Pancreas (tissue), 10 donors: ENCODE measurements around the gene MT4. TPM values are rescaled to one million over a fixed set of nuclear protein-coding genes. Genes with fewer than 3 reads are reported as not detected.
A peak's percentile ranks its signal among the peaks of the same experiment; 100 is the strongest.

Source experiments
- ATAC-seq, 4 donors: fragments of 200-7000 bp; cut with Tn5 transposase; one replicate each; pipeline versions ENCODE4 v1.8.0 to v1.9.1; 2020; ENCODE audit warnings: mild to moderate bottlenecking in 4 of 4, moderate library complexity in 4 of 4
- DNase-seq, 6 donors: peaks; one replicate each; pipeline ENCODE4 v3.0.0-alpha.2; 2020
- FAIRE-seq: peaks from 2 replicates; lab custom pipeline; 2012; peaks lifted over from hg19 to GRCh38; lab: Jason Lieb, UNC
- H3K27ac ChIP-seq, 4 donors: fragments of 200-600 bp; sonication (generic); 1 replicate in 3 of 4; 2 replicates in 1 of 4; pipeline versions ENCODE4 v1.5.0 to v1.8.0; 2020
- H3K27me3 ChIP-seq, 4 donors: fragments of 200-600 bp; one replicate each; pipeline ENCODE4 v1.8.0; 2021
- H3K36me3 ChIP-seq, 3 donors: fragments of 200-600 bp; sonication (generic) in 1 of 3; one replicate each; pipeline versions ENCODE4 v1.5.0 to v1.8.0; 2020 to 2021
- H3K4me1 ChIP-seq, 3 donors: fragments of 200-600 bp; one replicate each; pipeline ENCODE4 v1.8.0; 2021
- H3K4me3 ChIP-seq, 4 donors: fragments of 200-600 bp; sonication (generic) in 2 of 4; one replicate each; pipeline versions ENCODE4 v1.5.0 to v1.8.0; 2020 to 2021
- H3K9me3 ChIP-seq, 4 donors: fragments of 200-600 bp; one replicate each; pipeline ENCODE4 v1.8.0; 2021
- CTCF ChIP-seq, 4 donors: fragments of 200-600 bp; sonication (generic) in 3 of 4; IDR thresholded peaks; one replicate each; pipeline versions ENCODE4 v1.5.0 to v1.8.0; 2021; ENCODE audit warnings: antibody characterized with exemption in 4 of 4
- WGBS, 2 donors: extraction: QIAGEN DNeasy Blood & Tissue Kit; methylation state at CpG; one replicate each; pipeline ENCODE4 v1.1.7; 2013; 5-methylcytosine and 5-hydroxymethylcytosine counted together
- intact Hi-C, 3 donors: fragments of 100-400 bp; cut with DNase I; formaldehyde crosslinking; loops; one replicate each; pipeline versions ENCODE4 v1.11.1 to v1.14.2; 2022
- polyA plus RNA-seq, 2 donors: library from polyadenylated mRNA; stranded (reverse); fragments of 200-250 nt; gene quantifications; one replicate each; pipeline ENCODE4 v1.2.3, GENCODE V29; 2013
- total RNA-seq, 6 donors: library from RNA; stranded (reverse); fragmentation: NEBNext Ultra II Directional in 4 of 6; extraction: Animal tissue kit (Norgen Biotek cat#: 25700) in 4 of 6; gene quantifications; one replicate each; pipeline versions ENCODE4 v1.2.1 to v1.2.4, GENCODE V29; 2021 to 2023
- donor health status: healthy with polysubstance abuse.
- donor health status: DM: no; HTN: no; CAD: no; lungs with moderate emphysema.
- donor health status: DM: no; HTN: no; CAD: no.
- donor health status: control.
- donor health status: control.
- donor health status: Bipolar disorder and iron deficiency.
- donor health status: DM: yes; HTN: yes; CAD: no.
- donor health status: DM: no; HTN: no; CAD: no.
- donor health status: DM: no; HTN: no; CAD: no.
- donor health status: DM: yes; HTN: yes; CAD: no.

The MT4 gene
- total and polyA plus RNA-seq, 8 donors, result not detected

DNA sequence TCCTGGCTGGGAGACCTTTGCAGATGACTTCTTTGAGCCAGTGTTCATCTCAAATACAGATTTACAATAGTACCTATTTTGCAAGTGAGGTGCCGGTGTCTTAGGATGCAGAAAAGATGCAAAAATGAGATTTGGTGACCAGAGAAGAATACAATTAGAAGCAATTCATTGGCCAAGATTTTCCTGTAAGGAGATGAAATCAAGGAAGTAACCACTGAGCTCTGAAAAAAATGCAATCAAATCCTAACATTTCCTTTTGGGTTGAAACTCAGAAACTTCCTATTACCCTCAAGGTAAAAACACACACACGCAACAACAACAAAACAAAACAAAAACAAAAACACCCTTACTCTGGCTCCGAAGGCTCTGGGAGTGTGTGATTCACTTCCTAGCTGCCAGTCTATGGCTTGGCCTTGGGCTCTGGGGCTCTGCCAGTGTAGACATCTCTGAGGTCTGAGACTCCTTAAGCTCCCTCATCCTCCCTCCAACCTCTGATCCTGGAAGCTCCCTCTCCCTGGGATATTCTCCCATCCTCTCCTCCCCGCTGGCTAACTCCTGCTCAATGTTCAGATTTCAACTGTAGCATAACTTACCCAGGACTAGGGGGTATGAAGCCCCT lies 16.8 kb upstream of the MT4 start:
- no peak for FAIRE-seq
- TF ChIP-seq CTCF (IDR thresholded peaks at IDR 0.05), result no peak
- H3K4me1 ChIP-seq, result peaks cover 0 to 4% (median 4%) of the 10 kb centered on the region in 3 donors
- no peak for DNase-seq
- no peak for ATAC-seq
- H3K27me3 ChIP-seq, result no peaks in the 10 kb centered on the region
- H3K27ac ChIP-seq, result no peak overlapping the region
- WGBS, 2 donors, result 81 to 94% methylated on average over 4 of the region's 4 CpGs
- no peaks in the 10 kb centered on the region for H3K36me3 ChIP-seq
- H3K4me3 ChIP-seq, result no peak overlapping the region
- intact Hi-C loops, result no loop called here
- H3K9me3 ChIP-seq, result no peaks in the 10 kb centered on the region

DNA sequence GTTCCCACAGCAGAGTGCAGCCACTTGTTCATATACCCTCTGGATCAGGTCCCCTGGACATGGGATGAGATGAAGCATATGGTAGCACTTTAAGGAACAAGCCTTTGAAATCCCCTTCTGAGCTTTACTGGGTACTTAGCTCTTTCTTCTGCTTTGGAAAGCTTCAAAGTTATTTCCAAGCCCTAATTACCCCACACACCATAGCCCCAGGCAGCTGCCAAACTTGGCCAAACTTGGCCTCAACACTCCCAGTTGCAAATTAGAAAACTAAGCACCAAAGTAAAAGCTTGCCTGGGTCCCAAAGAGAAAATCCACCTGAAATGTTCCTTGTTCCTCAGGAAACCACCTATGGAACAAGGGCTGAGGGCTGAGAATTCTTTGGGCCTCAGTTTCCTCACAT lies 15.7 kb upstream of the MT4 start:
- no peak for FAIRE-seq
- no peaks in the 10 kb centered on the region for H3K27me3 ChIP-seq
- H3K4me3 ChIP-seq, result no peak overlapping the region
- TF ChIP-seq CTCF (IDR thresholded peaks at IDR 0.05), result no peak
- no peak for ATAC-seq
- no peaks in the 10 kb centered on the region for H3K9me3 ChIP-seq
- intact Hi-C loops, result no loop called here
- H3K4me1 ChIP-seq, result peaks cover 0 to 4% (median 4%) of the 10 kb centered on the region in 3 donors
- no peak overlapping the region for H3K27ac ChIP-seq
- DNase-seq, result no peak
- no peaks in the 10 kb centered on the region for H3K36me3 ChIP-seq

DNA sequence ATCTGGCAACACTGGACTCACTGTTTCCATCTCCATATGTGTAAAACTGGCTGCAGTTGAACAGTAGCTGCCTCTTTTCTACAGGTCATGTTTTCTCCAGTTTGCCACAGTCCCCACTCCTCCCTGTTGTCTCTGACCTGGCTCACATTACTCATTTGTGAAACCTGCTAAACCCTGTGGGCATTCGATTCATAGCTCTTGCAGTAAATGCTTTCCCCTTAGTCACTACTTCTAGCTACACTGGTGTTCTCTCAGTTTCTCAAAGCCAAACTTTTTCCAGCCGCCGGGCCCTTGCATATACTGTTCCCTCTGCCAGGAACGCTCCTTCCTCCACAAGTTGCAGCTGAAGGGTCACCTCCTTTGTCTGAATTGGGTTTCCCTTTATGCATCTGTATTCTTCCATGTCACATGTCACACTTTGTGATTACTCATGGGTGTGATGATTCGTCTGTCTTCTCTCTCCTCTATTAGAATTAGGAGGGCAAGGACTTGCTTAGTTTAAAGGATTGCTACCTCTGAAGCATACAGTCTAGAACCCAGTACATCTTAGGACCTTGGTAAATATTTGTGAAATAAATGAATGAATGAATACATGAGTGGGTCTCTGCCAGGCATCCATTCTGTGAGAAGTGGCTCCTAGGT lies 15.0 kb upstream of the MT4 start:
- H3K9me3 ChIP-seq, result no peaks in the 10 kb centered on the region
- peaks cover 0 to 4% (median 4%) of the 10 kb centered on the region in 3 donors for H3K4me1 ChIP-seq
- no peak for TF ChIP-seq CTCF (IDR thresholded peaks at IDR 0.05)
- FAIRE-seq (no peak), DNase-seq (no peak), ATAC-seq (no peak)
- H3K36me3 ChIP-seq, result no peaks in the 10 kb centered on the region
- 89 to 91% methylated on average over 5 of the region's 5 CpGs for whole genome bisulfite sequencing, 2 donors
- no peaks in the 10 kb centered on the region for H3K27me3 ChIP-seq
- no peak overlapping the region for H3K4me3 ChIP-seq
- intact Hi-C loops, result no loop called here
- no peak overlapping the region for H3K27ac ChIP-seq

DNA sequence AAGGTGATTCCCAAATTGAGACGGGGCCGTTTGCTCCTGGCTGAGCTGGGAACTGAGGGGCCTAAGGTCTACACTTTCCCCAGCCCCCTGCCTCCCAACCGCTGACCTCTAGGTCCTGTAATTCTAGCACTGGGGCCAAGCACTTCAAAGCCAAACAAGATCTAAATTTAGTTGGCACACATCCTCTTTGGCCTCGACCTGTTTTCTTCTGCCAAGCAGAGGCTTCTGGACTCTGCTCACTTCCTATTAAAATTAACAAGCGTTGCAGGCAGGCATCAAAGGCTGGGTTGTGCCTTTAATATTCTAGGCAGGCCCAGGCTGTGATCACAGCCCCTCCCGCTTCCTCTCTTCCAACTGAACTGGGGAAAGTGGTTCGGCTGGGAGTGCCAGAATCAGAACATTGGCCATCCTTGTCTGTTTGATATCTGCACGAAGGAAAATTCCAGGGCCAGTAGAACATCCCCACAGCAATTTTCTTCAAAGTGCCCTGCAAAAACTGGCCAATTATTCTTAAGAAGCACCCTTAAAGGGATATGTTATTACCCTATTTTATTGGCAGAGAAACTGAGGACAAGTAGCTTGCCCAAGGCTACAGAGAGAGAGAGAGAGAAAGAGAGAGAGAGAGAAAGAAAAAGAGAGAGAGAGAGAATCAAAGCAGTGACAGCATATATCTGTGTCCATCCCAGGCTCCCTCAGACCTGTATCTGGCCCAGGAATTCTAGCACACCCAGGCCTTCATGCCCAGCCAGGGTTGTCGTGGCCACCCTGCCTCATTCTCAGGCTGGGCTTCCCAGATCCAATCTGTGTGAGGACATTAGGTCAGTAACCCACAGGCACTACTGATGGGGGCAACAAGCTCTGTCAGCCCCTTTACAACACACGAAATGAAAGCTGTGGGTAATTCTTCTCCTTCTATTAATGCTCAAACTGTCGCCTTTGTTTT lies 12.8 kb upstream of the MT4 start:
- Histone ChIP-seq H3K4me3 (no peak overlapping the region), H3K9me3 (no peaks in the 10 kb centered on the region), H3K27me3 (no peaks in the 10 kb centered on the region), H3K27ac (no peak overlapping the region), H3K4me1 (peaks cover 0 to 4% (median 4%) of the 10 kb centered on the region in 3 donors), H3K36me3 (no peaks in the 10 kb centered on the region)
- intact Hi-C loops, result no loop called here
- ATAC-seq (peak; percentile 23 to 67 (median 54)), DNase-seq (no peak), FAIRE-seq (no peak)
- 27 to 42% methylated on average over 11 of the region's 11 CpGs for WGBS, 2 donors
- TF ChIP-seq CTCF (IDR thresholded peaks at IDR 0.05), result no peak
